Peyer's patch (tissue), 4 donors: Measurements from ENCODE around the gene ADCY2. TPM values are rescaled to one million over a fixed set of nuclear protein-coding genes. Genes with fewer than 3 reads are reported as not detected.
A peak's percentile ranks its signal among the peaks of the same experiment; 100 is the strongest.

Experiments used
- DNase-seq, 3 donors: peaks; one replicate each; pipeline ENCODE4 v3.0.0-alpha.2; 2017 to 2019
- H3K27ac ChIP-seq, 4 donors: fragments of 200-600 bp; sonication (generic); one replicate each; pipeline ENCODE4 v1.5.1; 2016 to 2019
- H3K27me3 ChIP-seq, 2 donors: fragments of 200-600 bp; sonication (generic); one replicate each; pipeline ENCODE4 v1.5.1; 2019
- H3K36me3 ChIP-seq, 3 donors: fragments of 200-600 bp; sonication (generic); one replicate each; pipeline ENCODE4 v1.5.1; 2016 to 2019
- H3K4me1 ChIP-seq, 4 donors: fragments of 200-600 bp; sonication (generic); one replicate each; pipeline ENCODE4 v1.5.1; 2016 to 2019
- H3K4me3 ChIP-seq, 4 donors: fragments of 200-600 bp; sonication (generic); 1 replicate in 3 of 4; 2 replicates in 1 of 4; pipeline ENCODE4 v1.5.1; 2016 to 2019; ENCODE audit warnings: mild to moderate bottlenecking in 1 of 4
- H3K9me3 ChIP-seq, 4 donors: fragments of 200-600 bp; sonication (generic); one replicate each; pipeline ENCODE4 v1.5.1; 2016 to 2019; ENCODE audit warnings: mild to moderate bottlenecking in 1 of 4
- POLR2A ChIP-seq, 2 donors: fragments of 450-650 bp; IDR thresholded peaks; one replicate each; pipeline ENCODE4 v1.5.1; 2017; ENCODE audit warnings: antibody characterized with exemption in 2 of 2, mild to moderate bottlenecking in 2 of 2, moderate library complexity in 2 of 2
- total RNA-seq, 4 donors: library from RNA; depleted of rRNA; stranded (reverse); fragments of >200 nt; gene quantifications; one replicate each; pipeline ENCODE4 v1.1.0, GENCODE V29; 2016
- TF ChIP-seq, protein P1 (sequence below), 6 experiments: fragments of 450-650 bp in 4 of 6; fragments of 200-600 bp in 2 of 6; sonication (generic) in 1 of 6; IDR thresholded peaks; one replicate each; pipeline ENCODE4 v1.5.1; 2017 to 2019; ENCODE audit warnings: antibody characterized with exemption in 6 of 6, mild to moderate bottlenecking in 3 of 6, moderate library complexity in 1 of 6

Gene ADCY2
- total RNA-seq, 4 donors from 2014 or later: 0.53 to 12.4 (median 5.1) TPM

DNA sequence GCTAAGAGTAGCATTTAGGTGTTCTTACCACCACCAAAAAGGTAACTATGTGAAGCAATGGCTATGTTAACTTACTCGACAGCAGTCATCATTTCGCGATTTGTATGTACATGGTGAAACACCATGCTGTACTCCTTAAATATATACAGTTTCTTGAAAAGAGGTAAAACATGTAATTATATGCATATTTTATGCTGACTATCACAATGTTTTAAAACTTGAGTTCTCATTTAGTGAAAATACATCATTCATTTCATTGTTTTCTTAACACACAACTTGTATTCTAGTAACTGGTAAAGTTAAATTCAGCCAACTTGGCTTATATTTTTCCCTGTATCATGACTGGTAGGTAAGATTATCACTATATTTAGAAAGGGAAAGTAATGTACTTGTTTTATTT, 189.9 kb downstream of the ADCY2 start:
- Histone ChIP-seq H3K27ac (no peak overlapping the region), H3K4me3 (no peak overlapping the region), H3K36me3 (no peaks in the 10 kb centered on the region), H3K9me3 (no peaks in the 10 kb centered on the region), H3K27me3 (no peaks in the 10 kb centered on the region), H3K4me1 (no peaks in the 10 kb centered on the region)
- TF ChIP-seq, protein P1, sequence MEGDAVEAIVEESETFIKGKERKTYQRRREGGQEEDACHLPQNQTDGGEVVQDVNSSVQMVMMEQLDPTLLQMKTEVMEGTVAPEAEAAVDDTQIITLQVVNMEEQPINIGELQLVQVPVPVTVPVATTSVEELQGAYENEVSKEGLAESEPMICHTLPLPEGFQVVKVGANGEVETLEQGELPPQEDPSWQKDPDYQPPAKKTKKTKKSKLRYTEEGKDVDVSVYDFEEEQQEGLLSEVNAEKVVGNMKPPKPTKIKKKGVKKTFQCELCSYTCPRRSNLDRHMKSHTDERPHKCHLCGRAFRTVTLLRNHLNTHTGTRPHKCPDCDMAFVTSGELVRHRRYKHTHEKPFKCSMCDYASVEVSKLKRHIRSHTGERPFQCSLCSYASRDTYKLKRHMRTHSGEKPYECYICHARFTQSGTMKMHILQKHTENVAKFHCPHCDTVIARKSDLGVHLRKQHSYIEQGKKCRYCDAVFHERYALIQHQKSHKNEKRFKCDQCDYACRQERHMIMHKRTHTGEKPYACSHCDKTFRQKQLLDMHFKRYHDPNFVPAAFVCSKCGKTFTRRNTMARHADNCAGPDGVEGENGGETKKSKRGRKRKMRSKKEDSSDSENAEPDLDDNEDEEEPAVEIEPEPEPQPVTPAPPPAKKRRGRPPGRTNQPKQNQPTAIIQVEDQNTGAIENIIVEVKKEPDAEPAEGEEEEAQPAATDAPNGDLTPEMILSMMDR (IDR thresholded peaks at IDR 0.05): no peak
- no peak for TF ChIP-seq POLR2A (IDR thresholded peaks at IDR 0.05)
- no peak for DNase-seq

DNA sequence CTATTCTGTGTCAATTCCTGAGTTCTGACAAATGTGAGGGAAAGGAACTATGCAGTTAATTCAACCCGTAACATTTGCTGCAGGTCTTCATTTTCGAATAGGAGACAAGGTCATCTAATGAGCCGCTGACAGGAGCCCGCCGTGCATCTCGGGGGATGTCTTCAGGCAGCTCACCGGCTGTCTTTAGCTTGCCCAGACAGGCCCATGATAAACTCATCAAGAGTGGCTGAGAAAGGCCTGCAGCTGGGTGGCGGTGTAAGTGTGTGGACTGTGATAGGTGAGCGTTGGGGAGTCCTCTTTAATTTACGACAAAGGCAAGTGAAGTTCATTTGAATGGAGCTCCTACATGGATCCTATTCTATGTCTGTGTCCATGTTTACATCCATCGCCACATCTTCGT, 190.5 kb downstream of the ADCY2 start:
- no peak for TF ChIP-seq POLR2A (IDR thresholded peaks at IDR 0.05)
- TF ChIP-seq, protein P1 (IDR thresholded peaks at IDR 0.05): no peak
- DNase-seq: no peak
- Histone ChIP-seq H3K9me3 (no peaks in the 10 kb centered on the region), H3K36me3 (no peaks in the 10 kb centered on the region), H3K4me1 (no peaks in the 10 kb centered on the region), H3K27me3 (no peaks in the 10 kb centered on the region), H3K27ac (no peak overlapping the region), H3K4me3 (no peak overlapping the region)

DNA sequence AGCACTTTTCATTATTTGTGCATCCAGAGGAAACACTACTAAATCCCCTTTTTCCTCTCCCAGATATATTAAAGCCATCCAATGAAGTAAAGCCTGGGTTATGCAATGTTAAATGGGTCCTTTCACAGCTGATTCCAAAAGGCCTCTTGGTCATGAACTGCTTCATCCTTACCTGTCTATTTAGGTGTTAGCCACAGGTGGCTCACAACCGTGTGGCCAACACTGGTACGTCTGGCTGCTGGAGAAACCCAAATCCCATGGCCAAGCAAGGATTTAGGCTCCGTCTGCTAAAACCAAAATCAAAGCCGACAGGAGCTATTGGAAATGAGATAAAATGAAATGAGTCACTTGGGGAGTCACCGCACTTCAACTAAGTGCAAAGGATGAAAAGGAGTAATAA, 193.9 kb downstream of the ADCY2 start:
- H3K36me3 ChIP-seq: no peaks in the 10 kb centered on the region
- TF ChIP-seq, protein P1 (IDR thresholded peaks at IDR 0.05): no peak
- no peak for TF ChIP-seq POLR2A (IDR thresholded peaks at IDR 0.05)
- no peak for DNase-seq
- H3K27me3 ChIP-seq: no peaks in the 10 kb centered on the region
- H3K9me3 ChIP-seq: no peaks in the 10 kb centered on the region
- no peaks in the 10 kb centered on the region for H3K4me1 ChIP-seq
- no peak overlapping the region for H3K4me3 ChIP-seq
- H3K27ac ChIP-seq: no peak overlapping the region

DNA sequence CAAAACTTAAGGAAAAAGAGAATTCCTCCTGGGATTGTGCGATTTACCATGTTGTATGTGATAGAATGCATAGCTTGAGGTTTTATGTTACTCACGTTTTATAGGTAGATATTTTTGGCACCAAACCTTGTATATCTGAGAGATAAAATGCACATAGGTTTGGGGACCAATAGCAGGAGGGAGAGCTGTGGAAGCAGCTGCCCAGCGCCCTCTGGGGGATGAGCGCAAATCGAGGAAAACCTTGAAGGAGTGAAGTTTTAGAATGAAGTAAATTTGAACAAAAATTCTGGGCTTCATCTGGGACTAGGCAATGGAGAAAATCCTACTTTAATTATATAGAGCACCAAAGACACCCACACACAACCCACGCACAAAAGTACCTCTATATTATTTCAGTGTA, 197.0 kb downstream of the ADCY2 start:
- no peaks in the 10 kb centered on the region for H3K36me3 ChIP-seq
- H3K9me3 ChIP-seq: no peaks in the 10 kb centered on the region
- TF ChIP-seq POLR2A (IDR thresholded peaks at IDR 0.05): no peak
- TF ChIP-seq, protein P1 (IDR thresholded peaks at IDR 0.05): peak in 2 of 6 experiments; percentile 7 to 21
- no peak overlapping the region for H3K4me3 ChIP-seq
- H3K27me3 ChIP-seq: no peaks in the 10 kb centered on the region
- no peaks in the 10 kb centered on the region for H3K4me1 ChIP-seq
- DNase-seq: no peak
- H3K27ac ChIP-seq: no peak overlapping the region

DNA sequence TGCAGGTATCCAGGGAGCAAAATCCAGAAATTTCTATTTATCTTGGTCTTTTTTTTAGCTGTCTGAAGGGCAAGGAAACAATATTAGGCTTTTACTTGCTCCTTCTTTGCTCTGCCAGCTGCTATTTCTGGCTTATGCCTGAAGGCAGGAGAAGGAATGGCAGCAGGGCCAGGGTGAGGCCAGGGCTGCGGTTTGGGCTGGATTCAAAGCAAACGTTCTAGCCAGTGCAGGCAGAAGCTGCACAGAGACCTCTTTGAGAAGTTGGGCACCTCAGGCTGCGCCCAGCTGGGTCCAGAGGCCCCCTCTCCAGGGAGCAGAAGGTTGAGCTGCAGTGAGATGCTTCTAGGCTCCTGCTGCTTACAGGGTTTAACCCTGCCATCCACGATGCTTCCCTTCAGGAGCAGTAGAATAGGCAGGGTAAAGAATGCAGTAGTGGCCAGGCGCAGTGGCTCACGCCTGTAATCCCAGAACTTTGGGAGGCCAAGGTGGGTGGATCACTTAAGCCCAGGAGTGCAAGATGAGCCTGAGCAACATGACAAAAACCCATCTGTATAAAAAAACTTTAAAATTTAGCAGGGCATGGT, 201.2 kb downstream of the ADCY2 start:
- H3K4me3 ChIP-seq: no peak overlapping the region
- no peaks in the 10 kb centered on the region for H3K9me3 ChIP-seq
- no peaks in the 10 kb centered on the region for H3K4me1 ChIP-seq
- TF ChIP-seq, protein P1 (IDR thresholded peaks at IDR 0.05): no peak
- no peak for TF ChIP-seq POLR2A (IDR thresholded peaks at IDR 0.05)
- DNase-seq: no peak
- H3K27ac ChIP-seq: no peak overlapping the region
- H3K36me3 ChIP-seq: no peaks in the 10 kb centered on the region
- no peaks in the 10 kb centered on the region for H3K27me3 ChIP-seq
